Tibial artery (tissue), 4 donors: ENCODE measurements around the gene PCBP3.

Source experiments
- DNase-seq, 2 donors: peaks; one replicate each; pipeline ENCODE4 v3.0.0-alpha.2; 2019
- H3K27ac ChIP-seq, 2 donors: fragments of 200-600 bp; sonication (generic) in 1 of 2; 1 replicate in 1 of 2; 2 replicates in 1 of 2; pipeline ENCODE4 v1.5.1; 2018 to 2019; ENCODE audit warnings: mild to moderate bottlenecking in 1 of 2
- H3K27me3 ChIP-seq, 2 donors: fragments of 200-600 bp; sonication (generic) in 1 of 2; one replicate each; pipeline versions ENCODE4 v1.5.1 to v1.6.0; 2016 to 2019
- H3K36me3 ChIP-seq, 3 donors: fragments of 200-600 bp; sonication (generic) in 2 of 3; one replicate each; pipeline ENCODE4 v1.5.1; 2016 to 2019; ENCODE audit warnings: mild to moderate bottlenecking in 2 of 3
- H3K4me1 ChIP-seq, 4 donors: fragments of 200-600 bp; sonication (generic) in 2 of 4; 1 replicate in 3 of 4; 2 replicates in 1 of 4; pipeline ENCODE4 v1.5.1; 2016 to 2019
- H3K4me3 ChIP-seq, 2 donors: fragments of 200-600 bp; sonication (generic) in 1 of 2; 1 replicate in 1 of 2; 2 replicates in 1 of 2; pipeline ENCODE4 v1.5.1; 2018 to 2019; ENCODE audit warnings: mild to moderate bottlenecking in 2 of 2
- H3K9me3 ChIP-seq, 3 donors: fragments of 200-600 bp; sonication (generic) in 1 of 3; one replicate each; pipeline ENCODE4 v1.5.1; 2016 to 2019
- CTCF ChIP-seq, 2 experiments: fragments of 200-600 bp in 1 of 2; fragments of 450-650 bp in 1 of 2; IDR thresholded peaks; one replicate each; pipeline ENCODE4 v1.5.1; 2017 to 2019; ENCODE audit warnings: antibody characterized with exemption in 2 of 2, mild to moderate bottlenecking in 1 of 2, moderate library complexity in 1 of 2
- intact Hi-C: fragments of 100-400 bp; cut with DNase I; formaldehyde crosslinking; loops from one replicate; pipeline ENCODE4 v1.15.0; 2023; ENCODE audit warnings: low total_unique reads

The PCBP3 gene

GRCh38 chr21:45926281-45926680 lies 282.8 kb downstream of the PCBP3 start:
- Histone ChIP-seq H3K36me3 (no peaks in the 10 kb centered on the region), H3K27me3 (no peaks in the 10 kb centered on the region), H3K4me1 (no peaks in the 10 kb centered on the region), H3K9me3 (no peaks in the 10 kb centered on the region), H3K27ac (no peak overlapping the region), H3K4me3 (no peak overlapping the region)
- no peak for DNase-seq
- TF ChIP-seq CTCF (IDR thresholded peaks at IDR 0.05), result no peak
- intact Hi-C loops, result no loop called here

- no peak overlapping the region for H3K27ac ChIP-seq
- intact Hi-C loops, result no loop called here
- no peaks in the 10 kb centered on the region for H3K36me3 ChIP-seq
- DNase-seq, result no peak
- H3K27me3 ChIP-seq, result no peaks in the 10 kb centered on the region
- TF ChIP-seq CTCF (IDR thresholded peaks at IDR 0.05), result no peak
- H3K4me1 ChIP-seq, result no peaks in the 10 kb centered on the region
- H3K4me3 ChIP-seq, result no peak overlapping the region
- H3K9me3 ChIP-seq, result no peaks in the 10 kb centered on the region
Observed at GRCh38 chr21:45927032-45927431, 283.5 kb downstream of the PCBP3 start.

- no peak for TF ChIP-seq CTCF (IDR thresholded peaks at IDR 0.05)
- no peak for DNase-seq
- H3K27ac ChIP-seq, result no peak overlapping the region
Observed at GRCh38 chr21:45927851-45928850, 284.6 kb downstream of the PCBP3 start.

GRCh38 chr21:45929449-45929848 lies 285.9 kb downstream of the PCBP3 start:
- intact Hi-C loops, result no loop called here
- Histone ChIP-seq H3K4me3 (no peak overlapping the region), H3K9me3 (no peaks in the 10 kb centered on the region), H3K27me3 (no peaks in the 10 kb centered on the region), H3K36me3 (no peaks in the 10 kb centered on the region), H3K27ac (no peak overlapping the region), H3K4me1 (no peaks in the 10 kb centered on the region)
- DNase-seq, result no peak
- TF ChIP-seq CTCF (IDR thresholded peaks at IDR 0.05), result no peak

More at GRCh38 chr21:45927851-45928850, 284.6 kb downstream of the PCBP3 start:
- H3K4me1 ChIP-seq, result no peaks in the 10 kb centered on the region
- H3K9me3 ChIP-seq, result no peaks in the 10 kb centered on the region
- no peak overlapping the region for H3K4me3 ChIP-seq
- H3K27me3 ChIP-seq, result no peaks in the 10 kb centered on the region
- H3K36me3 ChIP-seq, result no peaks in the 10 kb centered on the region
- intact Hi-C loops, result no loop called here

GRCh38 chr21:45930231-45930760 lies 286.8 kb downstream of the PCBP3 start:
- Histone ChIP-seq H3K27me3 (no peaks in the 10 kb centered on the region), H3K36me3 (no peaks in the 10 kb centered on the region), H3K27ac (no peak overlapping the region), H3K4me3 (no peak overlapping the region), H3K9me3 (peaks cover 0 to 8% (median 6%) of the 10 kb centered on the region in 3 donors), H3K4me1 (no peaks in the 10 kb centered on the region)
- no peak for DNase-seq
- intact Hi-C loops, result no loop called here
- TF ChIP-seq CTCF (IDR thresholded peaks at IDR 0.05), result no peak
